NB4 (cell line): ENCODE data around the gene ZXDC.

Experiments used
- POLR2A ChIP-seq: IDR thresholded peaks from 2 replicates; pipeline ENCODE4 v1.6.1; 2011; ENCODE audit warnings: mild to moderate bottlenecking; ENCODE audit not compliant: insufficient read length; ENCODE audit errors: extremely low read depth
- TF ChIP-seq, protein P1 (sequence below): IDR thresholded peaks from one replicate; pipeline ENCODE4 v1.5.1; 2012; ENCODE audit warnings: low read depth, low read length
- TF ChIP-seq, protein P2 (sequence below): IDR thresholded peaks from 2 replicates; pipeline ENCODE4 v1.6.1; 2011; ENCODE audit warnings: low read depth, low read length

DNA sequence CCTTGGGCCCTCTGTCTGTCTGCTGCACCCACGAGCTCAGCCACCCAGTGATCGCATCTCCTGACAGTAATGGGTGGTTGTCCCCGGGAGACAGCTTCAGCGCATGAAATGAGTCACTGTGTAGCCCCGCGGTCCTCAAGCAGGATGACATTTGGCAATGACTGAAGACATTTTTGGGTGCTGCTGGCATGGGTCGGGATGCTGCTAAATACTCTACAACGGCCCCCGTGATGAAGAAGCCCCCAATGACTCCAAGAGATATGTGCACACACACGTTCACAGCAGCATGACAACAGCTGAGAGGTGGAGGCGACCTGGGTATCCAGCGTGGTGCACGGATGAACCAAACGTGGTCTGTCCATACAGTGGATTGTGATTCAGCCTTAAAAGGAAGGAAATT is 17.4 kb upstream of the ZXDC start:
- TF ChIP-seq POLR2A: no peak
- TF ChIP-seq, protein P1, sequence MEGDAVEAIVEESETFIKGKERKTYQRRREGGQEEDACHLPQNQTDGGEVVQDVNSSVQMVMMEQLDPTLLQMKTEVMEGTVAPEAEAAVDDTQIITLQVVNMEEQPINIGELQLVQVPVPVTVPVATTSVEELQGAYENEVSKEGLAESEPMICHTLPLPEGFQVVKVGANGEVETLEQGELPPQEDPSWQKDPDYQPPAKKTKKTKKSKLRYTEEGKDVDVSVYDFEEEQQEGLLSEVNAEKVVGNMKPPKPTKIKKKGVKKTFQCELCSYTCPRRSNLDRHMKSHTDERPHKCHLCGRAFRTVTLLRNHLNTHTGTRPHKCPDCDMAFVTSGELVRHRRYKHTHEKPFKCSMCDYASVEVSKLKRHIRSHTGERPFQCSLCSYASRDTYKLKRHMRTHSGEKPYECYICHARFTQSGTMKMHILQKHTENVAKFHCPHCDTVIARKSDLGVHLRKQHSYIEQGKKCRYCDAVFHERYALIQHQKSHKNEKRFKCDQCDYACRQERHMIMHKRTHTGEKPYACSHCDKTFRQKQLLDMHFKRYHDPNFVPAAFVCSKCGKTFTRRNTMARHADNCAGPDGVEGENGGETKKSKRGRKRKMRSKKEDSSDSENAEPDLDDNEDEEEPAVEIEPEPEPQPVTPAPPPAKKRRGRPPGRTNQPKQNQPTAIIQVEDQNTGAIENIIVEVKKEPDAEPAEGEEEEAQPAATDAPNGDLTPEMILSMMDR: no peak
- TF ChIP-seq, protein P2, sequence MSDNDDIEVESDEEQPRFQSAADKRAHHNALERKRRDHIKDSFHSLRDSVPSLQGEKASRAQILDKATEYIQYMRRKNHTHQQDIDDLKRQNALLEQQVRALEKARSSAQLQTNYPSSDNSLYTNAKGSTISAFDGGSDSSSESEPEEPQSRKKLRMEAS: no peak
